Epidermal melanocyte (primary cell): ENCODE data around the gene SLC25A38.
"Not testable (repeated sequence)": the region's sequence is repeated elsewhere in the genome, so short reads cannot be mapped to it uniquely, and the experiment has no call there.

Experiments used
- DNase-seq: peaks from one replicate; pipeline ENCODE4 v3.0.0; 2011; ENCODE audit warnings: low spot score; ENCODE audit not compliant: insufficient read length

Gene SLC25A38

GRCh38 chr3:39383045-39383880 lies at the start of gene SLC25A38:
Gene SLC25A38, plus strand, starts transcription at chr3:39383370. Its CDS starts 355 bp downstream, at chr3:39383725.
- DNase-seq: peak; percentile 71

- DNase-seq: no peak
These were observed 49.6 kb upstream of the SLC25A38 start for GRCh38 chr3:39333607-39334006.

GRCh38 chr3:39334205-39334604 lies 49.0 kb upstream of the SLC25A38 start:
- no peak for DNase-seq

- DNase-seq: no peak
These were observed 45.0 kb upstream of the SLC25A38 start for GRCh38 chr3:39338201-39338600.

GRCh38 chr3:39339086-39339485 lies 44.1 kb upstream of the SLC25A38 start:
- DNase-seq: no peak

- no peak for DNase-seq
These were observed 40.0 kb upstream of the SLC25A38 start for GRCh38 chr3:39343076-39343717.

GRCh38 chr3:39343760-39344159 lies 39.4 kb upstream of the SLC25A38 start:
- no peak for DNase-seq

GRCh38 chr3:39344746-39345344 lies 38.3 kb upstream of the SLC25A38 start:
- no peak for DNase-seq

GRCh38 chr3:39346785-39347585 lies 36.2 kb upstream of the SLC25A38 start:
- no peak for DNase-seq

- no peak for DNase-seq
These were observed 35.6 kb upstream of the SLC25A38 start for GRCh38 chr3:39347586-39347876.

- no peak for DNase-seq
These were observed 34.1 kb upstream of the SLC25A38 start for GRCh38 chr3:39349080-39349479.

GRCh38 chr3:39350714-39351113 lies 32.5 kb upstream of the SLC25A38 start:
- DNase-seq: no peak

- not testable (repeated sequence) for DNase-seq
These were observed 32.0 kb upstream of the SLC25A38 start for GRCh38 chr3:39351134-39351533.

- not testable (repeated sequence) for DNase-seq
These were observed 29.8 kb upstream of the SLC25A38 start for GRCh38 chr3:39353168-39353927.

- DNase-seq: no peak
These were observed 24.8 kb upstream of the SLC25A38 start for GRCh38 chr3:39358333-39358732.

- no peak for DNase-seq
These were observed 21.8 kb upstream of the SLC25A38 start for GRCh38 chr3:39361252-39361927.

GRCh38 chr3:39362192-39362591 lies 21.0 kb upstream of the SLC25A38 start:
- no peak for DNase-seq

- DNase-seq: no peak
These were observed 20.4 kb upstream of the SLC25A38 start for GRCh38 chr3:39362812-39363211.

- DNase-seq: not testable (repeated sequence)
These were observed 12.7 kb upstream of the SLC25A38 start for GRCh38 chr3:39370450-39370849.

- DNase-seq: no peak
These were observed 10.3 kb upstream of the SLC25A38 start for GRCh38 chr3:39372833-39373232.
